ENCODE results near the gene GPC3.

- TF ChIP-seq YY1 (IDR thresholded peaks at IDR 0.05; ENCODE audit: insufficient read depth, insufficient read length) (no peak), ZNF274 (IDR thresholded peaks at IDR 0.05; ENCODE audit: low read depth, low read length) (no peak)
Observed at GRCh38 chrX:133783274-133783673, 202.1 kb downstream of the GPC3 start.
